Left colon (tissue), 2 donors: ENCODE results near the gene EPOP. TPM values are rescaled to one million over a fixed set of nuclear protein-coding genes. Genes with fewer than 3 reads are reported as not detected.

Experiments
- microRNA-seq, 2 donors: library from miRNA; unstranded; fragments of <30 nt; microRNA quantifications; one replicate each; pipeline versions ENCODE4 v1.1.0 to v1.2.0, GENCODE V29; 2020
- total RNA-seq, 2 donors: library from RNA; stranded (reverse); fragmentation: NEBNext Ultra II Directional; extraction: Animal tissue kit (Norgen Biotek cat#: 25700); gene quantifications; one replicate each; pipeline ENCODE4 v1.2.1, GENCODE V29; 2021
- donor health status: DM: no; HTN: no; CAD: no.
- donor health status: DM: yes; HTN: yes; CAD: no.

EPOP gene
- total RNA-seq, 2 donors from 2014 or later = 0.22 to 0.46 TPM

Small RNA genes within 50 kb of the gene (microRNA-seq; reads per million reads assigned to microRNA genes)
- gene MIR4726 (0 reads per million in 2 donors), gene MIR4734 (0 to 5.4 reads per million in 2 donors)

Other genes starting within 250 kb of the EPOP start
- gene ARHGAP23, start 246.5 kb downstream of the EPOP start, total RNA-seq = 10 to 100 TPM in 1 of 2 donors, 1 to 10 TPM in 1; 3.9 to 11.3 TPM
- 1 to 10 TPM; 3.1 TPM for gene SRCIN1, start 69.0 kb downstream of the EPOP start, total RNA-seq
- 10 to 100 TPM; 82.5 to 87.9 TPM for gene MLLT6, start 30.3 kb upstream of the EPOP start, total RNA-seq
- 10 to 100 TPM; 91.6 to 99.8 TPM for gene CISD3, start 55.4 kb upstream of the EPOP start, total RNA-seq
- gene PCGF2, start 73.4 kb upstream of the EPOP start, total RNA-seq = 10 to 100 TPM; 41.1 to 53.7 TPM
- 100 to 1,000 TPM; 131 to 154 TPM for gene PSMB3, start 77.8 kb upstream of the EPOP start, total RNA-seq
- gene PIP4K2B, start 124.6 kb upstream of the EPOP start, total RNA-seq = 10 to 100 TPM; 14.1 to 18.5 TPM
- 10 to 100 TPM; 19.0 to 21.0 TPM for gene CWC25, start 150.4 kb upstream of the EPOP start, total RNA-seq
- gene RPL23, start 178.8 kb upstream of the EPOP start, total RNA-seq = 100 to 1,000 TPM; 836 to 861 TPM
- gene LASP1, start 195.1 kb upstream of the EPOP start, total RNA-seq = 100 to 1,000 TPM; 245 to 318 TPM